Articular chondrocyte of knee joint (primary cell): ENCODE data around the gene NBAS. TPM values are rescaled to one million over a fixed set of nuclear protein-coding genes. Genes with fewer than 3 reads are reported as not detected.

Source experiments
- total RNA-seq: library from RNA; depleted of rRNA; stranded (reverse); fragments of >200 nt; gene quantifications from 2 replicates; pipeline ENCODE4 v1.2.3, GENCODE V29; 2012

NBAS gene
- total RNA-seq, result 82.2 and 84.2 TPM in 2 replicates

GRCh38 chr2:15560988-15561573 lies at the start of gene NBAS:
Gene NBAS, minus strand, starts transcription at chr2:15561334. Its CDS starts 30 bp downstream, at chr2:15561304.

GRCh38 chr2:15591692-15592463 lies 30.7 kb upstream of the NBAS start, which contains the start of gene DDX1:
Gene DDX1, plus strand, starts transcription at chr2:15591868. Its CDS starts 66 bp downstream, at chr2:15591934.

Other genes with a start within 250 kb of the NBAS start
- gene DDX1, start 30.5 kb upstream of the NBAS start, total RNA-seq, result 91.6 and 113 TPM in 2 replicates